Loucy (cell line): ENCODE measurements around the gene ARF5.

Experiments used
- H2AFZ ChIP-seq: fragments of 200-600 bp; sonication (generic); 2 replicates; pipeline ENCODE4 v1.6.0; 2016; ENCODE audit warnings: antibody characterized with exemption, mild to moderate bottlenecking, low read length, moderate library complexity
- H3F3A ChIP-seq: fragments of 200-600 bp; 2 replicates; pipeline ENCODE4 v1.6.0; 2016; ENCODE audit warnings: antibody characterized with exemption, low read depth, mild to moderate bottlenecking
- H3K27me3 ChIP-seq: fragments of 200-600 bp; sonication (generic); 2 replicates; pipeline ENCODE4 v1.6.1; 2014; ENCODE audit warnings: low read length, mild to moderate bottlenecking; ENCODE audit not compliant: insufficient read depth, poor library complexity, severe bottlenecking
- H3K36me3 ChIP-seq: fragments of 200-600 bp; sonication (generic); 2 replicates; pipeline ENCODE4 v1.6.1; 2016; ENCODE audit warnings: low read length; ENCODE audit not compliant: insufficient read depth
- H3K4me1 ChIP-seq: fragments of 200-600 bp; sonication (generic); 2 replicates; pipeline ENCODE4 v1.5.1; 2014; ENCODE audit warnings: low read length, mild to moderate bottlenecking; ENCODE audit not compliant: insufficient read depth, poor library complexity, severe bottlenecking
- H3K4me2 ChIP-seq: fragments of 200-600 bp; sonication (generic); 2 replicates; pipeline ENCODE4 v1.6.0; 2014; ENCODE audit warnings: antibody characterized with exemption, low read length, low read depth, mild to moderate bottlenecking; ENCODE audit not compliant: poor library complexity, severe bottlenecking
- H3K4me3 ChIP-seq: fragments of 200-600 bp; sonication (generic); 2 replicates; pipeline ENCODE4 v1.5.1; 2014; ENCODE audit warnings: low read length, mild to moderate bottlenecking, mixed read lengths; ENCODE audit not compliant: poor library complexity, severe bottlenecking
- H3K79me2 ChIP-seq: fragments of 200-600 bp; sonication (generic); 2 replicates; pipeline ENCODE4 v1.6.1; 2014; ENCODE audit warnings: low read length; ENCODE audit not compliant: insufficient read depth
- H3K9ac ChIP-seq: fragments of 200-600 bp; sonication (generic); 2 replicates; pipeline ENCODE4 v1.6.0; 2014; ENCODE audit warnings: mild to moderate bottlenecking, low read depth, low read length, moderate library complexity; ENCODE audit not compliant: poor library complexity, severe bottlenecking
- H3K9me2 ChIP-seq: fragments of 200-600 bp; sonication (generic); replicated peaks from 2 replicates; pipeline ENCODE4 v1.6.1; 2016; ENCODE audit warnings: low read depth, low read length, mixed read lengths
- H3K9me3 ChIP-seq: fragments of 200-600 bp; sonication (generic); 2 replicates; pipeline ENCODE4 v1.6.1; 2014; ENCODE audit warnings: mild to moderate bottlenecking, antibody characterized with exemption, low read length, low read depth; ENCODE audit not compliant: insufficient read depth
- H4K20me1 ChIP-seq: fragments of 200-600 bp; sonication (generic); 2 replicates; pipeline ENCODE4 v1.6.0; 2014; ENCODE audit warnings: antibody characterized with exemption, low read length, mild to moderate bottlenecking; ENCODE audit not compliant: insufficient read depth, poor library complexity, severe bottlenecking
- EZH2phosphoT487 ChIP-seq: fragments of 200-600 bp; IDR thresholded peaks from 2 replicates; pipeline ENCODE4 v1.6.1; 2018; ENCODE audit warnings: antibody characterized with exemption, mild to moderate bottlenecking, moderate library complexity, borderline replicate concordance
- TF ChIP-seq, protein P1 (sequence below): fragments of 200-600 bp; sonication (generic); conservative IDR thresholded peaks from 2 replicates; pipeline ENCODE4 v1.5.1; 2014; ENCODE audit warnings: mild to moderate bottlenecking, antibody characterized with exemption, low read length

The ARF5 gene

DNA sequence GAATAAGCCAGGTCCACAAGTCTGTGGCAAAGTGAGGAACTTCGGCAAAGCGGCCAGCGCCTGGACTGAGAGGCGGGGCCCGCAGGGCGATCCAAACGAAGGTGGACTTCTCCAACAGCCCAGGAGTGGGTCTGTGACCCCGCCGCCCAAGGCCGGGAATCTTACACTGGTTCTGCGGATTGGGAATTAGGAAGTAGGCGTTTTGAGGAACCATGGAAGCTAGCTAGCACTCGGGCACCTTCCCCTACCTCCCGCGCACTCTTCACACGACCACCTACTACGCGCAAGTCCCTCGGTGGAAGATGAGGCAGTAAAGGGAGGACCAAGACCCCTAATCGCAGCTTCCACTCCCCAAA lies 570 bp upstream of the ARF5 start:
- peaks cover 26% of the 10 kb centered on the region for H4K20me1 ChIP-seq
- no peaks in the 10 kb centered on the region for H3K27me3 ChIP-seq
- H3K4me1 ChIP-seq = peaks cover 27% of the 10 kb centered on the region
- H3K9me2 ChIP-seq = no peaks in the 10 kb centered on the region
- H3K79me2 ChIP-seq = peaks cover 42% of the 10 kb centered on the region
- peak overlapping the region; percentile 97 for H3K4me3 ChIP-seq
- peak overlapping the region; percentile 39 for H3K9ac ChIP-seq
- peak overlapping the region; percentile 74 for H3K4me2 ChIP-seq
- peak overlapping the region; percentile 60 for H2AFZ ChIP-seq
- TF ChIP-seq EZH2phosphoT487 = no peak
- TF ChIP-seq, protein P1, sequence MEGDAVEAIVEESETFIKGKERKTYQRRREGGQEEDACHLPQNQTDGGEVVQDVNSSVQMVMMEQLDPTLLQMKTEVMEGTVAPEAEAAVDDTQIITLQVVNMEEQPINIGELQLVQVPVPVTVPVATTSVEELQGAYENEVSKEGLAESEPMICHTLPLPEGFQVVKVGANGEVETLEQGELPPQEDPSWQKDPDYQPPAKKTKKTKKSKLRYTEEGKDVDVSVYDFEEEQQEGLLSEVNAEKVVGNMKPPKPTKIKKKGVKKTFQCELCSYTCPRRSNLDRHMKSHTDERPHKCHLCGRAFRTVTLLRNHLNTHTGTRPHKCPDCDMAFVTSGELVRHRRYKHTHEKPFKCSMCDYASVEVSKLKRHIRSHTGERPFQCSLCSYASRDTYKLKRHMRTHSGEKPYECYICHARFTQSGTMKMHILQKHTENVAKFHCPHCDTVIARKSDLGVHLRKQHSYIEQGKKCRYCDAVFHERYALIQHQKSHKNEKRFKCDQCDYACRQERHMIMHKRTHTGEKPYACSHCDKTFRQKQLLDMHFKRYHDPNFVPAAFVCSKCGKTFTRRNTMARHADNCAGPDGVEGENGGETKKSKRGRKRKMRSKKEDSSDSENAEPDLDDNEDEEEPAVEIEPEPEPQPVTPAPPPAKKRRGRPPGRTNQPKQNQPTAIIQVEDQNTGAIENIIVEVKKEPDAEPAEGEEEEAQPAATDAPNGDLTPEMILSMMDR = no peak
- no peaks in the 10 kb centered on the region for H3K9me3 ChIP-seq
- 0 out of 2 replicates have a peak, but pooled peaks cover 2% of the 10 kb centered on the region for H3F3A ChIP-seq
- peaks cover 7% of the 10 kb centered on the region; the same call in 1 of the 2 replicates for H3K36me3 ChIP-seq

DNA sequence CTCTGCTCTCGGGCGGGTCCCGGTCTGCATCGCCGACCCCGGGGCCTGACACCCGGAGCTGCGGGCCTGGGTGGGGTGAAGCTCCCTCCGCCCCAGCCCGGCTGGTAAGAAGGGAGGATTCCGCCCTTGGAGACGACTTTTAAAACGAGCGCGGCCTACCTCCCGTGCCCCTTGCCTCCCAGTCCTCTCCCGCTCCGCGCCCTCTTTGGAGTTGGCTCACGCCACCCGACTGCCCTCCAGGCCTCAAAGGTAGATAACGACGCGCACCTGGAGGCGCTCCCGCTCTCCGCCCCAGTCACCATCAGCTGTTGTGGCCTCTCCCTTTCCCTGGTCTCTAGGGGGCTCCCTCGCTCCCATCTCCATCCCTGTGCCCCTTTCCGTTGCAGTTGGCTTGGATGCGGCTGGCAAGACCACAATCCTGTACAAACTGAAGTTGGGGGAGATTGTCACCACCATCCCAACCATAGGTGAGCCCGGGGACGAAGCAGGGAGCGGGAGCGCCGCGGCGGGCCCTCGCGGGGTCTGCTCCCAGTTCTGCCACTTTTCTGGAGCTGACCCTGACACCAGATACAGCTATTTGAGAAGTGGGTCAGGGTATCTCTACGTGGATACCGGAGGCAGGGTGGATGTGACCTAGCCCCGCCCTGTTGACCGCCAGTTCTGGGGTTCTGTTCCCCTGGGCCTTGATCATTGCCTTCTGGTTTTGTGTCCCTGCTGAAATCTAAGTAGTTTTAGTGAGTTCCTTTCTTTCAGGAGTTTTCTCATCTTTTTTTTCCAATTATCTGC lies 679 bp downstream of the ARF5 start:
- peak overlapping the region; percentile 97 for H3K4me3 ChIP-seq
- no peaks in the 10 kb centered on the region for H3K27me3 ChIP-seq
- H3K9me3 ChIP-seq = no peaks in the 10 kb centered on the region
- H3K4me1 ChIP-seq = peaks cover 23% of the 10 kb centered on the region
- H3F3A ChIP-seq = 0 out of 2 replicates have a peak, but pooled peaks cover 2% of the 10 kb centered on the region
- H3K9me2 ChIP-seq = no peaks in the 10 kb centered on the region
- TF ChIP-seq, protein P1 = peak; percentile 61
- no peak for TF ChIP-seq EZH2phosphoT487
- H3K36me3 ChIP-seq = peaks cover 7% of the 10 kb centered on the region; the same call in 1 of the 2 replicates
- H2AFZ ChIP-seq = peak overlapping the region; percentile 95
- peak overlapping the region; percentile 87 for H3K9ac ChIP-seq
- peak overlapping the region; percentile 84 for H3K4me2 ChIP-seq
- H4K20me1 ChIP-seq = peaks cover 23% of the 10 kb centered on the region
- H3K79me2 ChIP-seq = peaks cover 32% of the 10 kb centered on the region

DNA sequence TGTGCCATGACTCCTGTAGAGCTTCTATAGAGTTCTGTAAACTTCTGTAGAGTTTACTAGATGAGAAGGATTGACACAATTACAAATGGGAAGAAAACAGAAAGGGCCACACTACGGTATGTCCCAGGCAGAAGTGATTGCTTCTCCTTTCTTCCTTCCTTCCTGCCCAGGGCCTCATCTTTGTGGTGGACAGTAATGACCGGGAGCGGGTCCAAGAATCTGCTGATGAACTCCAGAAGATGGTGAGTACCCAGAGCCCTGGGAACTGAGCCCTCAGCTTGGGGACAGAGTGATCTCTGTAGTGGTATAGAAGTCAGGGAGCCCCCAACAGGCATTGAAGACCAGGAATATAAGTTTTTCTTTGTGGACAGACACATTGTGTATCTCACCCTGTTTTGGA lies 1.7 kb downstream of the ARF5 start:
- Histone ChIP-seq H3K36me3 (peaks cover 7% of the 10 kb centered on the region; the same call in 1 of the 2 replicates), H2AFZ (no peak overlapping the region), H3K4me3 (peak overlapping the region; percentile 97), H3K79me2 (peaks cover 22% of the 10 kb centered on the region), H3K9me2 (no peaks in the 10 kb centered on the region), H3K9me3 (no peaks in the 10 kb centered on the region), H3F3A (0 out of 2 replicates have a peak, but pooled peaks cover 2% of the 10 kb centered on the region), H4K20me1 (peaks cover 16% of the 10 kb centered on the region), H3K9ac (peak overlapping the region; percentile 87), H3K4me2 (peak overlapping the region; percentile 84), H3K27me3 (no peaks in the 10 kb centered on the region), H3K4me1 (peaks cover 13% of the 10 kb centered on the region)
- TF ChIP-seq, protein P1 = no peak
- no peak for TF ChIP-seq EZH2phosphoT487
